Measurements from ENCODE around the gene BMX.

Gene BMX

GRCh38 chrX:15507005-15507404 lies 6.4 kb downstream of the BMX start:
- DNase-seq (ENCODE audit: low read depth, low spot score): no peak

GRCh38 chrX:15509845-15510244 lies 9.2 kb downstream of the BMX start:
- DNase-seq (ENCODE audit: low read depth, low spot score): no peak

DNA sequence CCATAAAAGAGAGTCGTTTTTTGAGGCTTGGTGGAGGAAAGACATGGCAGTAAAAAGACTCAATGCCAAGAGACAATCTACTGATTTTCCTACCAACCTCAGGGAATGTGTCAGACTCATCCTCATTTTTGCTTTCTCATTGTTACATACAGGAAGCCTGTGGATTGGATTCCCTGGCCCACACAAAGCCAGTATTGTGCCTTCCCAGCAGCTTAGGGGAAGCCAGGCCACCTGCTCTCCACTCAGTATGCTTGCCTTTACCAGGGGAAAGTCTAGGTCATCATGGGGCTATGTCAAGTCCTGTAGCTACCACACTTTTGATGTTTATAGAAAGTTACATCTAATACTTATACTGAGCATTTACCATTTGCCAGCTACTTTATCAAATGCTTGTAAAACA lies 11.0 kb downstream of the BMX start:
- DNase-seq (ENCODE audit: low read depth, low spot score): no peak

DNA sequence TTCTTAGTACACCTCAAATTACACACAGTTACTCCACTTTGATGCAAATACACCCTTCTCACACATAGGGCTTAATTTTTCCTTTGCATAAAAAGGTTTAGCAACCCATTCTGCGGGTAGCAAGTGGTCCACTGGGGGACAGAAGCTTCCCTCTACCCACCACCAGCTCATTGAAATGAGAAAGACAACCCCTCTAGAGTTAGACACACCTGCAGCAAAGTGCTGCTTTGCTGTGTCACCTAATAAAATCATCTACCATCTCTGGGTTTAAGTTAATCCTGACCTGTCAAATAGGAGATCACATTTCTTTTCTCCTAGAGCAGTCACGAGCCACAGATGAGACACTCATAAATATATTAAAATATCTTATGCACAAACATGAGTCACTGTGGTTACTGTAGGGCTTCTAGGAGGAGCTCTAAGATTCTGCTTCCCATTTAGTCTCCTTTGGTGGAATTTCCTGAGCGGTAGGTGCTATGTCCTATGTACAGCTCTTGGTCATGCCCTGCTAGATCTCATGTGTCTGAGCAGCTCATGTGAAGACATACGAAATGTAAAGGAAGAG lies 11.9 kb downstream of the BMX start:
- no peak for DNase-seq (ENCODE audit: low read depth, low spot score)

DNA sequence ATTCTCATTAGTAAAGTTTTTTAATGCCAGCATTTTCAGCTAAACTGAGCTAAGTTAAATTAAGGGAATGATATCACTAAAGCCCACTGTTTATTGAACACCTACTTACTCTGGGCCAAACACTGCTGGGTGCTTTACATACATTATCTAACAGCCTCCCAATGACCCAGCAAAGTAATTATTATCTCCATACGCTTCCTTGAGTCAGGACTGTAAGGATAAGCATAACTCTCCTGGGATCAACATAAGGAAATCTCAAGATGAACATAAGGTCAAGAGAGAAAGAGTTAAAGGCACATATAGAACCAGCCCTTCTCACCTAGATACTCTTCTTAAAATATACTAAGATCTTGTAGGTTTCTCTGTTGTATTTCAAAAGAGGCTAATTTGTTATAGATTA lies 13.7 kb downstream of the BMX start:
- no peak for DNase-seq (ENCODE audit: low read depth, low spot score)

GRCh38 chrX:15515931-15516330 lies 15.3 kb downstream of the BMX start:
- DNase-seq (ENCODE audit: low read depth, low spot score): no peak

DNA sequence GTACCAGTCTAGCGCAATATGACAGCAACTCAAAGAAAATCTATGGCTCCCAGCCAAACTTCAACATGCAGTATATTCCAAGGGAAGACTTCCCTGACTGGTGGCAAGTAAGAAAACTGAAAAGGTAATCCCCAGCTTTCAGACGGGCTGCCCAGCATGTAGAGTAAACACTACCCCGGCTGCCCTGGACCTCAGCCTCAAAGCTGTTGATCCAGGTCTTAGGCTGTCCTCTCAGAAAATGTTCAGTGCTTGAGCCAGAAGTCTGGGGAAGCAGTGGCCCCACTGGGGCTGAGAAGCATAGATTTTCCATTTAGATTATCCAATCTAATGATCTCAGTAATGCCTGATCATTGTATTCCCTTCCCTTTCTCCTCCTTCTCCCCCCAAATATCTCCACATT lies 21.9 kb downstream of the BMX start:
- DNase-seq (ENCODE audit: low read depth, low spot score): no peak

DNA sequence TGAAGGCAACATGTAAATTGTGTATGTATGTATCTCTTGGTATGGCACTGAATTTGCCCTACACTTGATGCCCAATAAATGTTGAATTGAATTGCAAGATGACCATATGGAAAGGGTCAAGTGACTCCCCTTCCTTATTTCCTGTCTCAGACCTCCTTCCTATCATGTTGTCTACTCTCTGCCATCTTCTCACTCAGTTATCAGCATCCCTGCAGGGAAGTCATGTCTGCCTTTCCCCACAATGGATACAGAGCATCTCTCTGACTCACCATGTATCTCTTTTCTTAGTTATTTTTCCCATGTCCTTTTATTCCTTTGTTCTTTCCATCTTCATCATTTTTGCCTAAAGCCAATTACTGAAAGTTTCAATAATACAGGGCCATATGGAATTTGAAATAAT lies 22.5 kb downstream of the BMX start:
- DNase-seq (ENCODE audit: low read depth, low spot score): no peak

DNA sequence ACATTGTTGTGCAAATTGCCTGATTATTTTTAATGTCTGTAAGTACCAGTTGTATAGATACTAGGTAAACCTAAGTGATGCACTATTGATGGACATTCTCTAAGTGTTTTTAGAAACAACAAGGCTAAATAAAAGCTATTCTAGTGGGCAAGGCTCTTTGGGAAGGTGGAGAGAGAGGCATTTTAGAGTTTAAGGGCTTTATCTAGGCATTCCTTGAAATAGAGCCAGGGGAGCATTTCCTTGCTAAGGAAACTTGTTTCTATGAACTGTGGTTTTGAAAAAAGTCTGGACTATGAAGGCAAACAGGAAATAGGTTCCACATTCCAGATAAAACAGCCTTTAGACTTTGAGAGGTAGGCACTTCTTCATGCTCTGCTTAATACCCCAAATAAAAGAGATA lies 23.8 kb downstream of the BMX start:
- DNase-seq (ENCODE audit: low read depth, low spot score): no peak

GRCh38 chrX:15525664-15526416 lies 25.2 kb downstream of the BMX start:
- DNase-seq (ENCODE audit: low read depth, low spot score): no peak

- no peak for DNase-seq (ENCODE audit: low read depth, low spot score)
Measured at GRCh38 chrX:15529165-15529564, 28.6 kb downstream of the BMX start.

- no peak for DNase-seq (ENCODE audit: low read depth, low spot score)
Measured at GRCh38 chrX:15530318-15530717, 29.7 kb downstream of the BMX start.

GRCh38 chrX:15546745-15547144 lies 46.1 kb downstream of the BMX start:
- no peak for DNase-seq (ENCODE audit: low read depth, low spot score)

DNA sequence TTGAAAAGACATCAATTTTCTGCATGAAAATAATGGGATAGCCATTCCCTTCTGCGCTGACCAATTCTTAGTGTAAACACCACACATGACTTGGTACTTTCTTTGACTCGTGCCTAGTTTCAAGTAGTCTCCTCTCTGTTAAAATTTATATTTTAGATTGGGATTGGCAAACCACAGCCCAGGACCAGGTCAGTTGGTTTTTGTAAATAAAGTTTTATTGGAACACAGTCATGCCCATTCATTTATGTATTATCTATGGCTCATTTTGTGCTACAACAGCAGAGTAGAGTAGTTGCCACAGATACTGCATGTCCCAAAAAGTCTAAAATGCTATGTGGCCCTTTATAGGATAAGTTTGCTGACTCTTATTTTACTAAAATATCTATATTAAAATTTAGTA lies 46.7 kb downstream of the BMX start:
- no peak for DNase-seq (ENCODE audit: low read depth, low spot score)

GRCh38 chrX:15549189-15550012 lies 48.8 kb downstream of the BMX start:
- DNase-seq (ENCODE audit: low read depth, low spot score): no peak

DNA sequence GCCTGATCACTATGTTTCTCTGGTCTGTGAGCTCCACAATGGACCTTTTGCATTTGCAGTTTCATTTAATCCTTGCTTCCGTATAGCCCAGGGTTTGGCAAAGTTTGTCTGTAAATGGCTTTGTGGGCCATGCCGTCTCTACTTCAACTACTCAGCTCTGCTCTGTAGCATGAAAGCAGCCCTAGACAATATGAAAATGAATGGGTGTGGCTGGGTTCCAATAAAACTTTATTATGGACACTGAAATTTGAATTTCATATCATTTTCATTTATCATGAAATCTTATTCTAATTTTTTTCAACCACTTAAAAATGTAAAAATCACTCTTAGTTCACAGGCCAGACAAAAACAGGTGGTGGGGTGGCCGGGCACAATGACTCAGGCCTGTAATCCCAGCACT lies 58.6 kb downstream of the BMX start:
- DNase-seq (ENCODE audit: low read depth, low spot score): no peak

DNA sequence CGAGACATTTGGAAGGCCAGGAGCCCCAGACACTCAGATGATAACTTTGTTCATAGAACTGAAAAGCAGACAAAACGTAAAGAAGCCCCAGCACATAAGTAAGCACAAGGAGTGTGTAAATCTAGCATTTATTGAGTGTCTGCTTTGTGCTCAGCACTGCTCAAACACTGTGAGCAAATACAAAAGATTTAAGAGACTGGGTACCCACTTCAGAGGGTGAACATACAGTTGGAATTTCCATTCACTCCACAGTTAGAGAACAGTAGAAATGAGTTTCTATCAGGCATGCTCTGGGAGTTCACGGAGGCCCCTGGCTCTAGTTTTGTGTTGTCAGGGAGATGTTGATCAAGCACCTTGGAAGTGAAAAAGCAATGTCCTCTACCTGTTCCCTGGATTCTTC lies 60.3 kb downstream of the BMX start:
- no peak for DNase-seq (ENCODE audit: low read depth, low spot score)

GRCh38 chrX:15563056-15563455 lies 62.4 kb downstream of the BMX start:
- no peak for DNase-seq (ENCODE audit: low read depth, low spot score)

DNA sequence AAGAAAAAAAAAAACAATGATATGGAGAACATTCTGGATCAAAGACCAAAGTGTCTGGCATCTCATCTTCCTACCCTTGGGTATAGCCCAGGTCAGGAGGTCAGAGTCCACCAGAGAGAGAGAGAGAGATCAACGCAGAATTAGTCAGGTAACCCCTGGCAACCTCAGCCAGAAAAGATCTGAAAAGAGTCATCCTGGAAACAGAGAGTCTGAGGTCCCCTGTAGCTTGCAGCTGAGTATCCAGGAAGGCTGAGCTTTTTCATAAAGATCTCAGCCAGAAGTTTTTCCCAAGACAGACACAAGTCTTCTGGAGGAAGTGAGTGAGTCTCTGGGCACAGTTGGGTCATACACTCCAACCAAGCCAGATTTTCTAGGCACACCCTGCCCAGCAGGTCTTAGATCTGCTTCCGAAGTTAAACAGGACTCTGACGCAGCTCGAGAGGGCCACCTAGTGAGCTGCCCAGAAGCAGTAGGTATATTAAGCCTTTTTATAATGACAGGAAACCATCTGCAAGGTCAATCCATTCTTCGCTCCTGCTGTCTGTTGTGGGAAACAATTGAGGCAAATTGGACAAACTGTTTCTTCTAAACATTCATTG lies 64.5 kb downstream of the BMX start:
- no peak for DNase-seq (ENCODE audit: low read depth, low spot score)

- DNase-seq (ENCODE audit: low read depth, low spot score): no peak
Measured at GRCh38 chrX:15566244-15566643, 65.6 kb downstream of the BMX start.

DNA sequence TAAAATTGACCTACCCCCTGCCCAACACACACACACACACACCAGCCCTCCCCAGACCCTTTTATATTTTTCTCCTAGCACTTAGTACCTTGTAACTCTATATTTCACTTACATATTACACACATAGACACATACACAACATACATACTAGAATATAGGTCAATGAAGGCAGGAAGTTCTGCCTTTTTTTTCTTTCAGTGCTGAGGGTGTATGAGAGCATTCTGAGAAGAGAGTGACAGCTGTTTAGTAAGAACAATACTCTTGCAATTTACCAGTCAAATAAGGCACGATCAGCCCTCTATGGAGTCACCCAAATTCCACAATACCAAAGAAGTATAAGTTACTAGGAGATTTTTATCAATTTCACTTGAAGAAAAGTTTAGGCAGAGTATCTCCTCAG lies 66.7 kb downstream of the BMX start:
- DNase-seq (ENCODE audit: low read depth, low spot score): no peak

- no peak for DNase-seq (ENCODE audit: low read depth, low spot score)
Measured at GRCh38 chrX:15567886-15568616, 67.4 kb downstream of the BMX start.
